ENCODE data around the gene SLC15A5.

DNA sequence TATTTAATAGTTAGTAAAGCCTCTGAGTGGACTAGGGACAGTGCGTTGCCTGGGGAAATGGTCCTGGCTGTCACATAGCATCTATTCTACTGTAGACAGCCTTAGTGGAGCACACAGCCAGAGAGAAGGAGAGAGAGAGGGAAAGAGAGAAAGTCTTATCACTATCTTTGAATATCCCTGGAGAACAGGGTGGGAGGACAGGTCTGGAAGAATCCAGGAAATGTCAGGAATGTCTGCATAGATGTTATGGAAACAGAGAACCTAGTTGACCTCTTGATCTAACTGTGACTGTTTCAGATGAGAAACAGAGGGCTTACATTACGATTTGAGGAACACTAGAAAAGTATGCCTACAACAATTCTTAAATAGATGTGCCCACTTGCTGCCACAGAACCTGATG is 92.8 kb downstream of the SLC15A5 start:
- TF ChIP-seq, protein P1, sequence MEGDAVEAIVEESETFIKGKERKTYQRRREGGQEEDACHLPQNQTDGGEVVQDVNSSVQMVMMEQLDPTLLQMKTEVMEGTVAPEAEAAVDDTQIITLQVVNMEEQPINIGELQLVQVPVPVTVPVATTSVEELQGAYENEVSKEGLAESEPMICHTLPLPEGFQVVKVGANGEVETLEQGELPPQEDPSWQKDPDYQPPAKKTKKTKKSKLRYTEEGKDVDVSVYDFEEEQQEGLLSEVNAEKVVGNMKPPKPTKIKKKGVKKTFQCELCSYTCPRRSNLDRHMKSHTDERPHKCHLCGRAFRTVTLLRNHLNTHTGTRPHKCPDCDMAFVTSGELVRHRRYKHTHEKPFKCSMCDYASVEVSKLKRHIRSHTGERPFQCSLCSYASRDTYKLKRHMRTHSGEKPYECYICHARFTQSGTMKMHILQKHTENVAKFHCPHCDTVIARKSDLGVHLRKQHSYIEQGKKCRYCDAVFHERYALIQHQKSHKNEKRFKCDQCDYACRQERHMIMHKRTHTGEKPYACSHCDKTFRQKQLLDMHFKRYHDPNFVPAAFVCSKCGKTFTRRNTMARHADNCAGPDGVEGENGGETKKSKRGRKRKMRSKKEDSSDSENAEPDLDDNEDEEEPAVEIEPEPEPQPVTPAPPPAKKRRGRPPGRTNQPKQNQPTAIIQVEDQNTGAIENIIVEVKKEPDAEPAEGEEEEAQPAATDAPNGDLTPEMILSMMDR (IDR thresholded peaks at IDR 0.05), result no peak
- TF ChIP-seq POLR2A (IDR thresholded peaks at IDR 0.05), result no peak

Measured in vagina (tissue), 2 donors.